GM21381 (cell line): ENCODE results near the gene PRMT1.
"Not testable (repeated sequence)": the region's sequence is repeated elsewhere in the genome, so short reads cannot be mapped to it uniquely, and the experiment has no call there.

Experiments used
- ATAC-seq: cut with Tn5 transposase; IDR thresholded peaks from one replicate; pipeline ENCODE4 v1.9.1; 2021; ENCODE audit warnings: mild to moderate bottlenecking, moderate library complexity; ENCODE audit not compliant: unreplicated experiment

The PRMT1 gene

DNA sequence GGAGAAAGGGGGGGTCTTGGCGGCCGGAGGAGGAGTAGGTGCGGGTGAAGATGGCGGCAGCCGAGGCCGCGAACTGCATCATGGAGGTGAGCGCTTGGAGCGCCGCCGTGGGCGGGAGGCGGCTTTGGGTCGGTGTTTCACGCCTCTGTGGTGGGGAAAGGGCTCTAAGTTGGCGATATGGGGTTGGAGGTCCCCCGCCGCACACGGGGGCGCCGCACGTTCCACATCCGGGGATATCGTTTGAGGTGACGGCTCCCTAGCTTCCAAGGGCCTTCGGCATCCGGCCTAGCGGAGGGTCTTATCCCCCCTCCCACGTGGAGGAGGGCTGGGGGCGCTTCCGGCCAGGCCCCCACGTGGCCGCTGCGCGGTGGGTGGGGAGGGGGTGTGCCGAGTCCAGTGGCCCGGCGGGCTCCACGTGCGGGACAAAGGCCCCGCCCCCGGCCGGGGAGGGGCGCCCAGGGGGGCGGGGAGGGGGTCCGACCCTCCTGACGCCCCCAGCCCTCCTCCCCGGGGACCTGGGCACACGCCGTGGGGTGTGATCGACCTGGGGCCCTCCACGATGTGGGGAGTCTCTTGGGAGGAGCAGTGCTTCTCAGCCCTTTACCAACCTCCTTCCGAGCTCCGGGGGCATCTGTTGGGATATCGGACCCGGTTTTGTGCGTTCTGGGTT is at the start of gene PRMT1:
PRMT1 (plus strand) TSS at position 41 of the 670 bp plus-strand sequence; CDS start at position 51, 10 bp downstream.
- no peak for ATAC-seq

DNA sequence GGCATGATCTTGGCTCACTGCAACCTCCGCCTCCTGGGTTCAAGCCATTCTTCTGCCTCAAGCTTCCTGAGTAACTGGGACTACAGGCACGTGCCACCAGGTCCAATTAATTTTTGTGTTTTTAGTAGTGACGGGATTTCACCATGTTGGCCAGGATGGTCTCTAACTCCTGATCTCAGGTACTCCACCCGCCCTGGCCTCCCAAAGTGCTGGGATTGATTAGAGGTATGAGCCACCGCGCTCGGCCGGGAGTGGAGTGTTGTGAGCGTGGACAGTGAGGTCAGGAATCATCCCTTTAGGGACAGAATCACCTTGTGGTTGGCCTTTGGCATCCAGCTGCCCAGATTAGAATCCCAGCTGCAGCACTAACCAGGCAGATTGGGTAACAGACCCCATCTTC is 47.4 kb upstream of the PRMT1 start:
- no peak for ATAC-seq

DNA sequence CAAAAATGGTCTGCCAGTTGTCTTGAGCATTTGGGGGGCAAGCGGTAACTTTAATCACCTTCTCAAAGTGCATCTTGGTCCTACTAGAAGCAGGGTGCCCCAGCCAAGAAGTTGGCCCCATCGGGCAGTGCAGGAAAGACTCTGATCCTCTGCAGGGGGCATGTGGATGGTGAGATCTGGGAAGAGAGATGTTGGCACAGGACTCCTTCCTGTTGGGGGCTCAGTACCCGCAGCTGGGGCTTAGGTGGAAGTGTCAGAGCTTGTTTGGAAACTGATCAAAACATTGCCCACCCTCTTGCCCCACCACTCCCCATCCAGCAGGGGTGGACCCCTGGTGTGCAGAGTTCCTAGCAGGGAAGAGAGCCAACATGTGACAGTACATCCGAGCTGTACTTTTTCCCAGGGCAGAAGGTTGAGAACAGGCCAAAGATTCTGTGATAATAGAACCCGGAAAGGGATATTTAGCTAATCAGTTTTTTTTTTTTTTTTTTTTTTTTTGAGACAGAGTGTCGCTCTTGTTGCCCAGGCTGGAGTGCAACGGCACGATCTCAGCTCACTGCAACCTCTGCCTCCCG is 46.0 kb upstream of the PRMT1 start:
- ATAC-seq: no peak

DNA sequence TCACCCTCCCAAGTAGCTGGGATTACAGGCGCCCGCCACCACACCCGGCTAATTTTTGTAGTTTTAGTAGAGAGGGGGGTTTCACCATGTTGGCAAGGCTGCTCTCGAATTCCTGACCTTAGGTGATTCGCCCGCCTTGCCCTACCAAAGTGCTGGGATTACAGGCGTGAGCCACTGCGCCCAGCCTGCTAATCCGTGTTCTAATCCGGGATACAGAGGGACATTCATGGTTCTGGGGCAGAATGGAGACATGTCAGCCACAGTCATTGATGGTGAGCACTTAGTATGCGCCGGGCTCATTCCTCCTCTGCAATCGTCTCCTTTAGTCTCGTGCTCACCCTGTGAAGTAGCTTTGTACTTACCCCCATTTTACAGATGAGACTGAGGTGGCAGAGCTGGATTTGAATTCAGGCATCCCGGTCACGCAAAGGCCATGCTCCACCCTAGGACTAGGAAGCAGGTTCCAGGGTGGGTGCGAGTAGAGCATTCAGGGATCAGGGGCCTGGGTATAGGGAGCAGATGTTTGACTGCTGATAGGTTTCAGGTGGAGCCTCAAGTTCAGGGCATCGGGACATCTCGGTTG is 45.4 kb upstream of the PRMT1 start:
- no peak for ATAC-seq

DNA sequence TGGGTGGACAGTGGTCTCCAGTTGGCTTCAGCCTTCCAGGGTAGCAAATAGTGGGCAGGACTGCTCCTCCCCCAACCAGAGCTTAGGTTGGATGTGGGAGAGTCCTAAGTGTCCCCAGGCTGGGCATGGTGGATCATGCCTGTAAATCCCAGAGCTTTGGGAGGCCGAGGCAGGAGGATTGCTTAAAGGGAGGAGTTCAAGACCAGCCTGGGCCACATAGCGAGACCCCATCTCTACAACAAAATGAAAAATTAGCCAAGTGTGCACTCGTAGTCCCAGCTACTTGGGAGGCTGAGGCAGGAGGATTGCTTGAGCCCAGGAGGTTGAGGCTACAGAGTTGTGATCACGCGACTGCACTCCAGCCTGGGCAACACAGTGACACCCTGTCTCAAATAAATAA is 44.5 kb upstream of the PRMT1 start:
- no peak for ATAC-seq

DNA sequence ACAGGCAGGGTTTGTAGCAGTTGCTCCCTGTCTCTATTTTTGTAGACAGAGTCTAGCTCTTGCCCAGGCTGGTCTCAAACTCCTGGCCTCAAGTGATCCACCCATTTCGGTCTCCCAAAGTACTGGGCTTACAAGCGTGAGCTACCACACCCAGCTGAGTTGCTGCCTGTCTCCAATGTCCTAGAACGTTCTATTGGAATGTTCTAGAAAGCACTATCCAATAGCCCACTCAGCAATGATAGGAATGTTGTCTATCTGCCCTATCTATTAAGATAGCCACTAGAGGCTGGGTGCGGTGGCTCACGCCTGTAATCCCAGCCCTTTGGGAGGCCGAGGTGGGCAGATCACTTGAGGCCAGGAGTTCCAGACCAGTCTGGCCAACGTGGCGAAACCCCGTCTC is 43.8 kb upstream of the PRMT1 start:
- ATAC-seq: not testable (repeated sequence)

DNA sequence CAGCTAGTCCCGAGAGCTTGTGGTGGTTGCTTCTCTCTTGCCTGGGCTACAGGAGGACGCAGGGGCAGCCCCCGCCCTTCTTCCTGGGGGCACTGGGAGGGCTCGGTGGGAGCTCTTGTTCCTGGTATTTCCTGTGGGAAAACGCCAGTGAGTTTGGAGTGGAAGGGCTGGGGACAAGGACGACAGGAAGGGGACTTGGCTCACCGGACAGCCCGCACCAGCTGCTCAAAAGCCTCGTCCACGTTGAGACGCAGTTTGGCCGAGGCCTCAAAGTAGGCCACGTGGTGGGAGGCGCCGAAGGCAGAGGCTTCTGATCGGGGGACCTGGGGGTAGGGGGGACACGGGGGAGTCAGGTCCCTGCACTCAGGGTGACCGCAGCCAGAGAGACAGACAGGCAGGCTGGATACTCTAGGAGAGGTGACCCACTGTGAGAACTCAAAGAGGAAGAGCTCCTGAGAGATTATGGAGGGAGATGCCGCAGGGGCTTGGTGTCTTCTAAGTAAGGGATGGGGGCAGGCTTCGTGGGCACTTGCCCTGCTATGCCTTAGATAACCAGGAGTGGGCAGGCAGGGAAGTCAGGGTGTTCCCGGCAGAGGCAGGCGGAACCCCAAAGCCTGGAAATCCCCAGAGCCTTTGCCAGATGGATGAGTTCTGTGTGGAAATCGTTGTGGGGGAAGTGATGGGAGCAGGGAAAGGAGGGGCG is 41.4 kb upstream of the PRMT1 start:
- no peak for ATAC-seq

DNA sequence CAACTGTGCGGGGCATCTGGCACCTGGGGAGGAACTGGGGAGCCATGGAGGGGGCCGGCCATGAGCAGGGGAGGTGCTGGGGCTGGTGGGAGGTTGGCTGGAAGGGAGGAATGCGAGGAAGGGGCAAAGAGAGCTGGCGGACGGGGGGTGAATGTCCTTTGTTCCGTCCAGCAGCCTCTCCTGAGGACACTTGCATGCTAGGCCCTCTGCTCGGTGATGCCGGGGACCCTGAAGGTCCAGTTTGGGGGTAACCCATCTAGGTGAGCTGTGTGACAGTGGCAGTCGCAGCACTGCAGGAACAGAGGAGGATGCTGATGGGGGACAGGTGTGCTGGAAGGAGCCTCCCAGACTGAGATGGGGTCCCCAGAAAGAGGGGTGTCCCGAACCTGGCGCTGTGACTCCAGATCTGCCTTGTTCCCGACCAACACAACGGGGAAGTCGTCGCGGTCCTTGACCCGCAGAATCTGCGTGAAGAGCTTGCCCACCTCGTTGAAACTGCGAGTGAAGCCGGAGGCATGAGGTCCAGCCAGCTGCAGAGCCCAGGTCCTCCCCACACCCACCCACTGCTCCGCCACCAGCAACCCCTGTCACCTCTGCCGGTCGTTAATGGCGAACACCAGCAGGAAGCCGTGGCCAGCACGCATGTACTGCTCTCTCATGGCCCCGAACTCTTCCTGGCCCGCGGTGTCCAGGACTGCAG is 40.7 kb upstream of the PRMT1 start:
- no peak for ATAC-seq

DNA sequence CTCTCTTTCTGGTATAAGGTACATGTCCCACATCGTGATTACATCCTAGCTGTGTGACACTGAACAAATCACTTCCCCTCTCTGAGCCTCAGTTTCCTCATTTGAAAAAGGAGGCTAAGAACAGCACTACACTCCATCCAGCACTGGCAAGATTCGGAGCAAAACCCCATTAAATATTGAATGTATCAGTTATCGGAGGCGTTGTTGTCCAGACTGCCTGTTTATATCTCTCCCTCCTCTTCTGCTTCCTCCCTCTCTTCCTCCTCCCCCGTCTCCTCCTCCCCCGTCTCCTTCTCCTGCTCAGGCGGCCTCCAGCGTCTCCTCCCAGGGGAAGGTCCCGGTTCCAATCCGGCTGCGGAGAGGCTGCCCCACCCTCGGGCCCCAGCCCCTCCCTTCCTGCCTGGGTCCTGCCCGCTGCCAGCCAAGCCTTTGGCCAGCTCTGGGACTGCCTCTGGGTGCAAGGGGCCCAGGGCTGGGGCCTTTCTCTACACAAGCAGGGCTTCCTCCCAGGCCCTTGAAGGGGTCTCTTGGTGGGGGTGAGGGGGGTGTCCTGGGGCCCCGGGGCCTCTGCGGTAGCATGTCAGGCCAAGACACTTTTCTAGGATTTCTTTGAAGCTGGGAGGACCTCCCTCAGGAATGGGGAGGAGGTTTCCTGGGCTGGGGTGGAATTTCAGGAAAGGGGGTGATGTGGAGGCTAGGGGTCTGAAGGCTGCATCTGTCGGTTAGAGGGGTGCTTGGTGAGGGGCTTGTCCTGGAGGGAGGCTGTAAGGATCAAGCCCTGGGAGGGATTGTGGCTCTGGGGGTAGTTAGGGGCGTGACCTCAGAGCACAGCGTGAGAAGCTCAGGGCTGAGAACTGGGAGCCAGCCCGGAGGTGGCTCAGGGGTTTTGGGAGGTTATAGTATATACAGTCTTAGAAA is 39.0 kb upstream of the PRMT1 start:
- ATAC-seq: no peak

DNA sequence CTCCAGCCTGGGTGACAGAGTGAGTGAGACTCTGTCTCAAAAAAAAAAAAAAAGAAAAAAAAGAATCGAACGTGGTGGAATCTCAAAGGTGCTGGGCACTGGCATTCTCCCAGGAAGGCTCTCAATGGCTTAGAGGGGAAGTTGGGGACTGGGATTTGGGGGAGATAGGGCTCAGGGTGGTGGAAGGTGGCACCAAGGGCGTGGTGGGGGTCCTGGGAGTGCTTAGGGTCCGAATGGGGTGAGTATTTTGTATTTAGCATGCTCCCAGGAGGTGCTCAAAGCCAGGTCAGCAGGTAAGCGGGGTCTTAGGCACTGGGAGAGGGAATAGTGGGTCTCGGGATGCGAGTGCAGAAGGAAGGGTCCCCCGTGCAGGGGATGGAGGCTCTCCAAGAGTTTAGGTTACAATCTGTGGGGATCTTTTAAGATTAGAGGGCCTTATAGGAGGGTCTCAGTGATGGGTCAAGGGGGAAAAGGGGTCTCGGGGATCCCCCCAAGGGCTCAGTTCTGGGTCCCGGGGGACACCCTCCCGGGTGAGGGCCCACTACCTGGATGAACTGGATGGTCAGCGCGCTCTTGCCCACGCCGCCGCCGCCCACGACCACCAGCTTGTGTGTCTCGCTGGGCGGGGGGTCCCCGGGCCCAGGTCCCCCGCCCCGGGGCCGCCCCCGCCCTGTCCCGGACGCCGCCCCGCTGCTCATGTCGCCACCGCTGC is 37.5 kb upstream of the PRMT1 start:
- ATAC-seq: no peak

DNA sequence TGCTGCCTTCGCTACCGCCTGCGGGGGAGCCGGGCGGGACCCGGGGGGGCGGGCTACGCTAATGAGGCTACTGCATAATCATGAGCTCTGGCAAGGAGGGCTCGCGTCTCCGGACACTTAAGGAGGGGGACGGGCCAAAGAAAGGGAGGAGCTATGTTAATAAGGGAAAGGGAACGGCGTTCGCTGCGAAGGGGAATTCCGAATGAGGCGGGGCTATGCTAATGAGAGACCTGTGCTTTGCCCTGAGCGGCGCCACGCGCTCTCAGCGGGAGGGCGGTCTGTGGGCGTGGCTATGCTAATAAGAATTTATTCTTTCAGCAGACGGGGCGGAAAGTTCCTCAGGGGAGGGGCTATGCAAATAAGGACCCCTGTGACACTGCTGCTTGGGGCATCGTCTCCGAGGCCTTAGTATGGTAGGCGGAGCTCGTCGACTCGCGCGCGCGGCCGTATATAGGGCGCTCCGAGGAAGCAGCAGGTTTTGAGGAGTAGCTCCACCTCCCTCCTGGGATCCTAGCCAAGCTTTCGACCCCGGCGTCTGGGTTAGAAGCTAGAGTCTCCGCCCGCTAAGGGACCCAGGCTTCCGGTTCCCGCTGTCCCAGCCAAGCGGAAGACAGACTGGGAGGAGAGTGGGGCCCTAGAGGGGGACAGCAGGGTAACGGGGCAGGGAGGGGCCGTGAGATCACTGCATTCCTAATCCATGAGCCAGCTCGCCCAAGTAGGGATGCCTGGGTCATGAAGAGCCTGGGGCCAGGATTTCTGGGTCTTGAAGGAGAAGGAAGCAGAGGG is 36.8 kb upstream of the PRMT1 start, which contains the start of gene RRAS:
RRAS (minus strand) TSS at position 31 of the 786 bp plus-strand sequence. CDS start 45 bp downstream, outside the sequence.
- peak; percentile 49 for ATAC-seq

DNA sequence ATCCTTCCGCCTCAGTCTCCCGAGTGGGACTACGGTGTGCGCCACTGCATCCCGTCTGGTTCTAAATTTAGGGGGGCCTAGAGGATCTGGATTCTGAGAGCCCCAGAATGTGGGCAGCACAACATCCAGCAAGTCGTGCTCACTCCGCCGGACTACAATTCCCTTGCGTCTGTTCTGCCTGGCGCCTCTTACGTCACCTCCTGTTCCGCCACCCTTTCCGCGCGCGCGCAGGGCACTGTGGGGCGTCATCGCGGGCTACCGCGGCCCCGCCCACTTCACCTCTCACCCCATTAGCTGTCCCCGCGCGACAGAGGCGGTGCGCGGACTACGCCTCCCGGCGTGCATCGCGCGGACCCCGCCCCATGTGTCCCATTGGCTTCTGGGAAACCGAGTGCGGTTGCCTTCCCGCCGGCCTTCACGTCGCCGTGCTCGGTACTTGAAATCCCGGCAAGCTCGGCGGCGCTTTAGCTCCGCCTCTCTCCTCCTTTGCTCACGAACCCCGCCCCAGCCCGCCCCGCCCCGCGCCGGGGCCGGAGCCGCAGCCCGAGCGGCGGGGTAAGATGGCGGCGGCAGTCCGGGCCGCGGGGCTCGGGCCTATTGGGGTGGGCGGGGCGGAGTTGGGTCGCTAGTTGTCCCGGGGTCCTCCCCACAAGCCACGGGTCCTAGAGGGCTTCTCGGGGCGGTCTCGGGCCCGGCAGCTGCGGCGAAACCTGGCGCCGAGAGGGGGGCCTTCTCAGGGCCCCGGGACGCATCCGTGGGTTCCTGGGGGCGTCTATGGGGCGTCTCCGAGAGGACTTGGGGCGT is 35.2 kb upstream of the PRMT1 start, which contains the start of gene SCAF1:
SCAF1 (plus strand) TSS at position 522 of the 804 bp plus-strand sequence. CDS start 2,818 bp downstream, outside the sequence.
- peak; percentile 63 for ATAC-seq

DNA sequence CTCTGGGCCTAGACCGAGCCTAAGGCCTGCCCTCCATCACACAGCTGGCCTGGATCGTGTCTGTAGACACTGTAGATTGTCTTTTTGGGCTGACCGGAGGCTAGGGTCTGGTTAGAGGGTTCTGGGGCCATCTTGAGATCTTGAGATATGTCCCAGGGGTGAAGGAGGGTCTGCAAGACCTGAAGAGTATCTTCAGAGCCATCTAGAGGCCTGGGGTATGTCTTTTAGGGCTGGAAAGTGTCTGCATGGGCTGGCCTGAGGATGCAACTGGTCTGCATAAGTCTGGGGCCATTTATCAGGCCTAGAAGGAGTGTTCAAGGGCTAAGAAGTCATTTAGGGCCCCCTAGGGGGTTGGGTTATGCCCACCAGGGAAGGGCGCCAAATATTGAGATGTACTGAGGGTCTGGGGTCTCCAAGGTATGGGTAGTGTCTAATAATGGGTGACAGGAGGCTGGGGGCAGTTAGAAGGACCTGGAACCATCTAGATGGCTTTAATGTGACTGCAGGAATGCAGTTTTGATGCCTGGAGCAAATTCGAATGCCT is 34.5 kb upstream of the PRMT1 start:
- ATAC-seq: no peak

DNA sequence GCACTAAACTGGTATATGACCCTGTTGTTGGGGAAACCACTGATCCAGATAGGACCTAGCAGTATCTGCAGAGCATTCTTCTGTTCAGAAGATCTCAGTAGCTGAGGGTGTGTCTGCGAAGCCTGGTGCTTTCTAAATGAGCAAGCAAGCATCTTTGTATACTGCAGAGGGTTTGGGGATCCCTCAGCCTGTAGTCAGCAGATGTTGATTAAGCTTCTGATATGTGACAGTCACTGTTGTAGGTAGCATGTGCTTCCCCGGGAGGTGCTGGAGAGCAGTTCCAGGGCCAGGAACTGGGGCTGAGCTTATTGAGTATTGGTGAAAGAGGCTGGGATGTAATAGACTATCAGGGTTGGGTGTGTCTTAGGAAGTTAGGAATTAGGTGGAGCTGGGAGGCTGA is 33.6 kb upstream of the PRMT1 start:
- ATAC-seq: no peak

DNA sequence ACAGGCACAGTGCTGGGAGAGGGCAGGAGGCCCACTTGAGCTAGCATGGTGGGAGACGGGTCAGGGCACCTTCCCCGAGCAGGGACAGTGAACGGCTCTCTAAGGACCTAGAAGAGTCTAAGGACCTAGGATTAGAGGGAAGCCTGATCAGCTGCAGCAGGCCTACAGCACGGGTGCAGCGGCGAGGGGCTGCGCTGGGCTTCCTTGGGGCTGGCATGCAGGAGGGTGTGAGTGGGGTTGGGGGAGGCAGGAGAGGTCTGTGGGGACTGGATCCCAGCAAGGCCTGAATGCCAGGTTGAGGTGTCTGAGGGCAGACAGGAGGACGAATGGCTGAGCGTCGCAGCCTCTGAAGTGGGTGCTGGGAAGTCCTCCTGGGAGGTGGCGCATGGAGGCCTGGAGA is 31.5 kb upstream of the PRMT1 start:
- ATAC-seq: no peak

DNA sequence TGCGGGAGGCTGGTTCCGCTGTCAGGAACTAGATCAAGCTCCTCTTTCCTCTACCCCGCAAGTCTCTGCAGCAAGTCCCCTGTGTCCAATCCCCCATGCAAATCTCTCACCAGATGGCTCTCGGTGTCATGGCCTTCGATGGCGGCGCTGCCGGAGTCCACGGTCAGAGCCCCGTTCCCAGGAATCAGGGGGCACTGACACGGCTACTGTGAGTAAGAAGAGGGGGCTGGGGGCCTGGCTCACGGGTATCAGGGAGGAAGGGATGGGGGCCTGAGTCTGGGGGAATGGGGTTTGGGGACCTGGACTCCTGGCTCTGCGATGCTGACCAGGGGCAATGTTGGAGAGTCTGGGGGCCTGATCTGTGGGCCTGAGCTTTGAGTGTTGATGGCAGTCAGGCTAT is 31.1 kb upstream of the PRMT1 start:
- ATAC-seq: no peak

DNA sequence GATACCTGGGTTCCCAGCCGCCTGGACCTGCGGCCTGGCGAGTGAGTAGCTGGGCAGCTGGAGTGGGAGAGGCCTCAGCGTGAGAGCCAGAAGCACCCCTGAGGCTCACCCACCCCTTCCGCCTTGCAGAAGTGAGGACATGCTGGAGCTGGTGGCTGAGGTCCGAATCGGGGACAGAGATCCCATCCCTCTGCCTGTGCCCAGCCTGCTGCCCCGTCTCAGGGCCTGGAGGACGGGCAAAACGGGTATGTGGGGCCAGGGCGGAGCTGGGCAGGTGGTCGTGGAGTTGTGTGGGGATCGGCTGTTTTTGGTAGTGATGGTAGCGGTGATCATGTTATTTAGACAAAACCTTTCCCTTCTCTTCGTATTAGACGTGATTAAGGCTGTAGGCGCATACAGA is 30.5 kb upstream of the PRMT1 start:
- no peak for ATAC-seq
